GM21367 (cell line): ENCODE results near the gene SVOP.

ENCODE experiments used
- ATAC-seq: cut with Tn5 transposase; IDR thresholded peaks from one replicate; pipeline ENCODE4 v1.9.1; 2021; ENCODE audit not compliant: unreplicated experiment

The SVOP gene

DNA sequence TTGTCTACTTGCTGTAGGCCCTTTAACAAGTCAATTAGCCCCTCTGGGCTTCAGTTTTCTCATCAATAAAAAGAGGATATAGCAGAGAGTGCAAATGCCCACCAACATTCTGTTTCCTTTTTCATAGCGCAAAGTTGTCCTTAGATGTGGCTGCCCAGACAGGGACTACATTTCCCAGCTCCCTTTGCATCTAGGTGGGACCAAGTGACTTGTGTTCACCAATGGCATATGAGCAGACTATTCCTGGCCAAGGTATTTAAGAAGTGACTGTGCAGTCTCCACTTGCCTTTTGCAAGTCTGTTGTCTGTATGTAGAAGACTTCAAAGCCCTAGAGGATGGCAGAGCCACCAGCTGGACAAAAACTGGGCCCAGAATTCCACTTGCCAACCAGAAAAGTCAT is 81.3 kb downstream of the SVOP start:
- no peak for ATAC-seq

DNA sequence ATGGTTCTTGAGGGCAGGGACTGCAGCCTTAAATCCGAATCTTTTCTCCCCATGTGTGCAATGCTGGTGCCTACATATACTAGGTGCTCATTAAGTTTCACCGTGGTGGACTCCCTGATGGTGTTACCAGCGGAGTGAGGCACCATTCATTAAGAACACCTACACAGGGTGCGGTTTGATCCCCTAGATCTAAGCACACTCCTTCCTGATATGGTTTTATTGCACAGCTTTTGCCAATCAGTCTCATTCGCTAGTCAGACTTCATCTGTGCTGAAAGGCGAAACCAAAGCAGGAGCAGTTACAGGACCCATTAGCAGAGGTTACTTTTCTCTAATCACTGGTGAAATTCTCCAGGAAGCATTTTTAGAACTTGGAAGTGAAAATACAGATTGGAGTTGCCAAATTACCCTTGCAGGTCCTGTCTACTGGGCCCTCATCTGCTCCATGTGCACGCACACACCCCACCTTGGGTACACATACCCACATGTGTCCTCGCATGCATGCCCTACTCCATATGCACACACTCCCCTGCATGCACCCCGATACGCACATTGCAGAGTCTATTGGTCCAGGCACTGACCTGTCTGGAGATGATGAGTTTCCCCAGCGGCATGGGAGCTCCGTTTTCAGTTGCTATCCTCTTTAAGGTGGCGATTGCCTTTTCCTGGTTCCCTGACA is 82.5 kb downstream of the SVOP start:
- no peak for ATAC-seq

DNA sequence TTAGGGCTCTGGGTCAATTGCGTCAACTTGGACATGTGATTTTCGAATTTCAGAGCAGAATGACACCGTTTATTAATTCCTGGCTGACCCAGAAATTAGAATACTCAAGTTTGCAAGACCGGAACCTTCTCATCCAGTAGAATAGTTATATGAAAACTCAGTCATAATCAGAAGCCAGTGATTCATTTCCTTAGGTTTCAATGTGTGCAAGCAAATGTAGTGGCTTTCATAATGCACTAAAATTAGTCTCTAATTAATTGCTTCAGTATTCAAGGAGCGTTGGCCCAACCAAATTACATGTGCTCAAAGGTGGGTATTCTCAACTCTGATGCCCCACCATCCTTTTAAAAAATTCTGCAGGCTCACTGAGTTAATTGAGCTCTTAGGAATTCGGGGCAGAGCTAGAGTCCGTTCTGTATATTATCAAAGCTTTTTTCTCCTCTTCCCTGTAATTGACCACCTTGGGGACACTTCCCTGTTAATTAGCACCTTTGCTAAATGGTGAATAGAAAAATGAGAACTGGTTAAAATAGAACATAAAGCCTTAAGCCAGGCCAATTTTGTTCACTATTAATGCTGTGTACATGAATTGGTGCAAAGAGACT is 85.6 kb downstream of the SVOP start:
- no peak for ATAC-seq

DNA sequence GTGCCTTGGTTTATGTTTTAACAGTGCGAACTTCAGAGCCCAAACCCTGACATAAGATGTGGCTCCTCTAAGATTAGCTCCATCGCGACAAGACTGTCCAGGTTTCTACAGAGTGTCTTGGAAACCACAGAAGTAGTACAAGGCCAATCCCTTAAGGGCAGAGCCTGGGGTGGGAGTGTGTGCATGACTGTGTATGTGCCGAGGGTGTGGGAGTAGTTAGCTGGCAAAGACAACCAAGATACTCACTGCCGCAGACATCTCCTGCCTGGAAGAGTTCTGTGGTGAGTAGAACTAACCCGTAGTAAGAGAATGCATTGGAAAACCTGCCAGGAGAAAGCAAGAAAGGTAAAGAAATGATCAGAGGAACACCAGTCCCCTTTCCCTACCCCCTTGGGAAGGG is 86.9 kb downstream of the SVOP start:
- no peak for ATAC-seq

GRCh38 chr12:108930756-108931155 is 90.1 kb downstream of the SVOP start:
- ATAC-seq: no peak

GRCh38 chr12:108930155-108930554 is 90.7 kb downstream of the SVOP start:
- peak; percentile 68 for ATAC-seq

DNA sequence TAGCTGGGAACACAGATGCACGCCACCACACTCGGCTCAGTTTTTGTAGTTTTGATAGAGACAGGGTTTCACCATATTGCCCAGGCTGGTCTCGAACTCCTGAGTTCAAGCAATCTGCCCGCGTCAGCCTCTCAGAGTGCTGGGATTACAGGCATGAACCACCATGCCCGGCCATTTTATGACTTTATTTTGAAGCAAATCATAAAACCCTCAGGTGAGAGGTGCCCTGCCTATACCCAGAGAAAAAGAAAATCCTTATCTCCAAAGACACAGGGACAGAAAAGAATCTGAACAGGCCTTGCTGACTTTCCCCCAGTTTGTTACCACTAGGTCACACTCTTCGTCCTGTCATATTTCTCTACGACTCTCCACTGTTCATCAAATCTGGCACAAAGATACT is 92.2 kb downstream of the SVOP start:
- no peak for ATAC-seq

- no peak for ATAC-seq
Measured at GRCh38 chr12:108922918-108923317, 98.0 kb downstream of the SVOP start.

- ATAC-seq: no peak
Measured at GRCh38 chr12:108921946-108922345, 98.9 kb downstream of the SVOP start.

DNA sequence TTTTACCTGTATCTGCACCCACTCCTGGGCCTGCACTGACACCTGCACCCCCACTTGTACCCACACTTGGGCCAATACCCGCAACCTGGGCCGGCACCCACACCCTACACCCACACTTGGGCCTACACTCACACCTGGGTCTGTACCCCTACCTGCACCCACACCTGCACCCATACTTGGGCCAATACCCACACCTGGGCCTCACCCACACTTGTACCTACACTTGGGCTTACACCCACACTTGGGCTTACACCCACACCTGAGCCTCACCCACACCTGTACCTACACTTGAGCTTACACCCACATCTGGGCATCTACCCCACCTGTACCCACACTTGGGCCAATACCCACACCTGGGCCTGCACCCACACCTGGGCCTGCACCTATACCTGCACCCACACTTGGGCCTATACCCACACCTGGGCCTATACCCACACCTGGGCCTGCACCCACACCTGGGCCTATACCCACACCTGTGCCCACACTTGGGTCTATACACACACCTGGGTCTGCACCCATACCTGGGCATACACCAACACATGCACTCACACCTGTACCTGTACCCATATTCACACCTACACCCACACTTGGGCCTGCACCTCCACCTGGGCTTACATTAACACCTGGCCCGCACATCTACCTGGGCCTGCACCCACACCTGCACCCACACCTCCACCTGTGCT is 101.8 kb downstream of the SVOP start:
- no peak for ATAC-seq

GRCh38 chr12:108918206-108918605 is 102.7 kb downstream of the SVOP start:
- ATAC-seq: no peak

DNA sequence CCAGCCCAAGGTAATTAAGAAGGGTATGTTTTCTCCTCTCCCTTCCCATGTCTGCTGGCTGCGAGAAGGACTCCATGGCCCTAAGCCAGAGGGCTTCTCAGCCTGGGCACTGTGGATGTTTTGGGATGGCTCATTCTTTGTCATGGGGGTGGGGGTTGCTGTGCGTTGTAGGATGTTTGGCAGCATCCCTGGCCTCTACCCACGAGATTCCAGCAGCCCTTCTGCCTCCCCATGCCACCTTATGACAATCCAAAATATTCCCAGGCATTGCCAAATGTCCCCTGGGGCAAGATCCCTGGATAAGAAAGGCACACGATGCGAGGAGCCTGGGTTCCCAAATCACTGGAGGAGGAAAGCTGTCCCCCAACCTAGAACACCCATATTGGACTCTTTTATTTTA is 104.5 kb downstream of the SVOP start:
- no peak for ATAC-seq

- ATAC-seq: no peak
Measured at GRCh38 chr12:108915632-108916133, 105.2 kb downstream of the SVOP start.

DNA sequence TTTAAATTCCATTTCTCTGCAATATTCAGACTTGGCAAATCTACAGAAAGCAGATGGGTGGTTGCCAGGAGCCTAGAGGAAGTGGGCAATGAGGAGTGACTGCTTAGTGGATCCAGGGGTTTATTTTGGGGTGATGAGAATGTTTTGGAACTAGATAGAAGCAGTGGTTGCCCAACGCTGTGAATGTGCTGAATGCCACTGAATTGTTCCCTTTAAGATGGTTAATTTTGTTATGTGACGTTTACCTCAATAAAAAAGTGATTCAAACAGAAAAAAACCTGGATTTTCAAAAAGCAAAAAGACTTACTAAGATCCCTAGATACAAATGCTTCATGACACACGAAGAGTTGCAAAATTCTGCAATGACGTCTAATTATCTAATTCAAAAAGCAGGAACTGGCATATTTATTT is 106.7 kb downstream of the SVOP start:
- ATAC-seq: no peak

- no peak for ATAC-seq
Measured at GRCh38 chr12:108912361-108912760, 108.5 kb downstream of the SVOP start.

GRCh38 chr12:108911915-108912314 is 109.0 kb downstream of the SVOP start:
- ATAC-seq: no peak

DNA sequence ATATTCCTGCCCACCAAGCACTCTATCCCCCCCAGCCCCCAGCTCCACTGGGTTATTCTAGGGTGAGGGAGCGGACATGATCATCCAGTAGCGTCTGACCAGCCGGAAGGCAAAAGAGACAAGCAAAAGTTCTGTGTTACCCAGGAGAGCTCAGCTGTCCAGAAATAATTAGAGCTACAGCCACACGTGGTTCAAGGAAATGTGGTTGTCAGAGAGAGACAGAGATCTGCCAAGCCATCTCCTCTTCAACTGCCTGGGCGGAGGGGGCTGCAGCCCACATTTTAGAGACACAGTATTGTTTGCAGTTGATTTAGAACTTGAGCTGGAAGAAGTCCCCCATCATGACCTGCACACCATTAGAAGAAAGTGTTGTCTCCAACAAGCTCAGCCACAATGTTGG is 110.5 kb downstream of the SVOP start:
- no peak for ATAC-seq

- no peak for ATAC-seq
Measured at GRCh38 chr12:108907839-108908351, 113.0 kb downstream of the SVOP start.

DNA sequence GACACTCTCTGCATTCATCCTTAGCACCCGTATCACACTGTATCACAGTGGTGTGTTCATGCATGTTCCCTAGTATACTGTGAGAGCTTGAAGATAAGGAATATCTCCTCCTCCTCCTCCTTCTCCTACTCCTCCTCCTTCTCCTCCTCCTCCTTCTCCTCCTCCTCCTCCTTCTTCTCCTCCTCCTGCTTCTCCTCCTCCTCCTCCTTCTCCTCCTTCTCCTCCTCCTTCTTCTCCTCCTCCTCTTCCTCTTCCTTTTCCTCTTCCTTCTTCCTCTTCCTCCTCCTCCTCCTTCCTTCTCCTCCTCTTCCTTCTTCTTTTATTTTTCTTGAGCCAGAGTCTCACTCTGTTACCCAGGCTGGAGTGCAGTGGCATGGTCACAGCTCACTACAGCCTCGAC is 113.9 kb downstream of the SVOP start:
- ATAC-seq: no peak

DNA sequence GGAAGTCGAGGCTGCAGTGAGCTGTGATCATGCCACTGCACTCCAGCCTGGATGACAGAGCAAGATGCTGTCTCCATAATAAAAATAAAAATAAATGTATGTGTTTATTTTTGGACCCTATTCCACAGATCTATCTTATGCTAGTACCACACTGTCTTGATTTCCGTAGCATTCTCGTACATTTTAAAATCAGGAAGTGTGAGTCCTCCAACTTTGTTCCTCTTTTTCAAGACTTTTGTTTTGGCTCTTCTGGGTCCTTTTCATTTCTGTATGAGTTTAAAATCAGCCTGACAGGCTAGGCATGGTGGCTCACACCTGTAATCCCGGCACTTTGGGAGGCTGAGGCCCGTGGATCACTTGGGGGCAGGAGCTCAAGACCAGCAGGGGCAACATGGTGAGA is 115.1 kb downstream of the SVOP start:
- no peak for ATAC-seq

DNA sequence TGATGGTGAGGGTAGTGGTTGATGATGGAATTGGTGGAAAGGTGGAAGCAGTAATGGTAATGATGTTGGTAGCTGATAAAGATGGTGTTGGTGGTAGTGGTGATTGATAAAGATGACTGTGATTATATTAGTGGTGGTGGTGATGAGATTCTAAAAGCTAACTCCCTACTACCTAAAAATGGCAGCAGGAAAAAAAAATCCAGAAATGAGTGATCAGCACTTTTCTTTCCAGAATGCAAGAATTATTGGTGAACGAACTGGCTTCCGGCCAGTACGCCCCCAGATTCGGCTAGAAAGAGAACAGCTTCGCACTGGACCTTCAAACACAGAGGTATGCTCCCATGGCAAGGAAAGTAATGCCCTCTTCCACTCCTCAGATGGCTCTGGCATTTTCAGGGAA is 121.7 kb downstream of the SVOP start:
- no peak for ATAC-seq

DNA sequence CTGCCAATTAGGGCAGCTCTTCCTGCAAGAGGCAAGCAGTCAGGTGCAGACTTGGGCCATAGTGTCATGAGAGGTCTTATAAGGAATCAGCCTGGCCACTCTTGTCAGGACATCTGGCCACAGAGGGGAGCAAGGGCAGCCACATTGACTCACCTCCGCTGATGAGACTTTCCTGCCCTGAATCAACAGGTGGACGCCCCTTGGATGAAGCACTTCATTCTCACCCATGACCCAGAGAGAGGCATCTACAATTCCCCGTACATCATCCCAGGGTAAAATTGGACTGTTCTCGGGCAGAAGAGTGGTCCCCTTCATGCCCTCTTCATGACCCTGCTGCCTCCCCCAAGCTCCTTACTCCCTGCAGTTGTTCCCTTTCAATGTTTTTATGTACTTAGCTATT is 124.1 kb downstream of the SVOP start:
- ATAC-seq: no peak
